Prostate gland (tissue), 2 donors: ENCODE measurements around the gene SYNM.

Experiments
- CTCF ChIP-seq, 4 experiments: fragments of 200-600 bp in 2 of 4; fragments of 450-650 bp in 2 of 4; sonication (generic) in 2 of 4; IDR thresholded peaks; 1 replicate in 3 of 4; 2 replicates in 1 of 4; pipeline ENCODE4 v1.5.1; 2016 to 2019; ENCODE audit warnings: antibody characterized with exemption in 4 of 4, mild to moderate bottlenecking in 2 of 4, moderate library complexity in 2 of 4
- POLR2A ChIP-seq: fragments of 450-650 bp; IDR thresholded peaks from one replicate; pipeline ENCODE4 v1.6.1; 2016; ENCODE audit warnings: antibody characterized with exemption, mild to moderate bottlenecking
- POLR2AphosphoS5 ChIP-seq: sonication (generic); formaldehyde crosslinking; IDR thresholded peaks from one replicate; pipeline ENCODE4 v1.6.1; 2017; ENCODE audit warnings: antibody characterized with exemption

- TF ChIP-seq CTCF (IDR thresholded peaks at IDR 0.05) (no peak), POLR2A (no peak), POLR2AphosphoS5 (no peak)
Observed at GRCh38 chr15:99117111-99117510, 12.2 kb downstream of the SYNM start.
